IPS DF 4.7 (cell line): ENCODE results near the gene SDK2.
A peak's percentile ranks its signal among the peaks of the same experiment; 100 is the strongest.

ENCODE experiments used
- DNase-seq: peaks from one replicate; pipeline ENCODE4 v3.0.0-alpha.2; 2013; ENCODE audit warnings: low spot score; ENCODE audit errors: extremely low read depth

SDK2 gene

GRCh38 chr17:73349647-73350046 is 294.6 kb downstream of the SDK2 start:
- no peak for DNase-seq

DNA sequence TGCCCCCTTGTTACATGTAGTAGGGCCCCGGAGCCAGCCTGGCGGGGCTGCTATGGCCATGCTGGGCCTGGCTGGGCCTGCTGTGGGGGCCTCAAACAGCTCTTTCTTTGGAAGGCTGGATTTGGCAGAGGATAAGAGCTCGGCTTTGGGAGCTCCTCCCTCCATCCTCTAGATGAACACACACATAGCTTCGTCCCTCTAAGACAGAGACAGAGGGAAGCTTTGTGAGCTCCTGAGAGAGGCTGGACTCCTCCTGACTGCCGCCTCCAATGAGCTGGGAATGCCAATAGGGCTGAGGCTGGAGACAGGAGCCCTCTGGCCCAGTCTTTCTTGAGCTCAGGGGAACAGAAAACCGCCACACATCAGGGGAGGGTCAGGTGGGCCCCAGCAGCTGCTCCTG is 295.1 kb downstream of the SDK2 start:
- DNase-seq = no peak

- no peak for DNase-seq
These were observed 295.5 kb downstream of the SDK2 start for GRCh38 chr17:73348829-73349095.

- no peak for DNase-seq
These were observed 296.0 kb downstream of the SDK2 start for GRCh38 chr17:73348018-73348828.

DNA sequence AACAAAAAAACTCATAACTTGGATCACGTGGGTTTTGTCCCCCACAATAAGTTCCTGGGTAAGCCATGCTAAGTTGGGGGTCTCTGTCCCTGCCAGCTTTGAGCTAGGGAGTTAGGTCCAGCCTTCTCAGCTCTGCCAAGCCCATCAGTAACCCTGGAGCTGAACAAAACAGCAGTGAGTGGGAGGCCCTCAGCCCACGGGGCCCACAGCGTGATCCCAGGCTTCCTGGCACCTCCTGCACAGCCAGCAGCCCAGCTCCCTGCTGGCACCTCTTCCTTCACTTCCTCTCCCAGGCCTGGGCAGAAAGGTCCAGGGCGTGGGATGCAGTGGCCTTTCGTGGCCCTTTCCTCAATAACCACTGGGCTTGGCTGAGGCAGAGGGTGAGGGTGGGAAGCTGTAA is 296.9 kb downstream of the SDK2 start:
- DNase-seq = no peak

DNA sequence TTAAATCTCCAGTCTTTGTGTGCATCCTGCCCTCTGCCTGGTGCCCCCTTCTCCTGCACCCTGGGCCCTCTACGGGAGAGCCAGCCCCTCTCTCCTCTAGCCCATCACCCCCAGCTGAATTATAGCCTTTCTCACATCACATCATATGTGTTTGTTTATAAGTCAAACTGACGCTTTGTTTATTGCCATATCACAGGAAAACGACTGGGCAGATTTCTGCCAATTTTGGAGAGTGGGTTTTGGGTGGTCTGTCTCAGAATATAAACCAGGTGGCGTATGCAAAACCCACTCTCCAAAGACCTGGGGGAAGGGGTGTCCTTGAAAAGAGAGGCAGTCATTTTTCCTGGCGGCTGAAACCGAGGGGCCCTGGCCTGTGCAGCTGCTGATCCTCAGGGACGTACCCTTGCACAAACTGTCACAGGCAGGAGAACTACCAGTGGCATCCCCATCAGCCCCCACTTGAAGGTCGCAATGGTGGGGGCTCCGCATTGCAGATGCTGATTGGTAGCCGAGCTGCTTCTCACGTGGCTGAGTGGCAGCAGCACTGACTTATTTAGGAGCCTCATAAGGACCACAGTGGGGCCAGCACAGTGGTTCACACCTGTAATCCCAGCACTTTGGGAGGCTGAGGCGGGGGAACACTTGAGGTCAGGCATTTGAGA is 297.6 kb downstream of the SDK2 start:
- no peak for DNase-seq

GRCh38 chr17:73343739-73344454 is 300.3 kb downstream of the SDK2 start:
- DNase-seq = no peak

DNA sequence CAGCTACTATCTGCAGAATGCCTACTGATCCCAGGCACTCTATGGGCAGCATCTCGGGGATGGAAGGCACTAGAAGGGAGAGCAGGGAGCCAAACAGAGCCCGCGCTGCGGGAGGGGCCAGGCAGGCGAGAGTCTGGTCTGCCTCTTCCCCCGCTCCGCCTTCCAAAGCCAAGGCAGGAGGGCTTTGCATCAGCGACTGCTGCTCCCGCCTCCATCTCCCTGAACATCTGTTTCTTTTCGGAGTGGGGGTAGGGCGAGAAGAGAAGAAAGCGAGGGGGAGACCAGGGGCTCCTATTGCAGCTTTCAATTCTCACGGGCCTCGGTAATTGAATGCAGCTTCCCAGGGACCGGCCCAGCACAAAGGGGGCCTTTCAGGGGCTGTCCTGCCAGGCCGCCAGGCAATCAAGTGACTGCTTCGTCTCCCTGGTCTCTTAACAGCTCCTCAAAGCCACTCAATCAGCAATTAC is 301.0 kb downstream of the SDK2 start:
- no peak for DNase-seq

DNA sequence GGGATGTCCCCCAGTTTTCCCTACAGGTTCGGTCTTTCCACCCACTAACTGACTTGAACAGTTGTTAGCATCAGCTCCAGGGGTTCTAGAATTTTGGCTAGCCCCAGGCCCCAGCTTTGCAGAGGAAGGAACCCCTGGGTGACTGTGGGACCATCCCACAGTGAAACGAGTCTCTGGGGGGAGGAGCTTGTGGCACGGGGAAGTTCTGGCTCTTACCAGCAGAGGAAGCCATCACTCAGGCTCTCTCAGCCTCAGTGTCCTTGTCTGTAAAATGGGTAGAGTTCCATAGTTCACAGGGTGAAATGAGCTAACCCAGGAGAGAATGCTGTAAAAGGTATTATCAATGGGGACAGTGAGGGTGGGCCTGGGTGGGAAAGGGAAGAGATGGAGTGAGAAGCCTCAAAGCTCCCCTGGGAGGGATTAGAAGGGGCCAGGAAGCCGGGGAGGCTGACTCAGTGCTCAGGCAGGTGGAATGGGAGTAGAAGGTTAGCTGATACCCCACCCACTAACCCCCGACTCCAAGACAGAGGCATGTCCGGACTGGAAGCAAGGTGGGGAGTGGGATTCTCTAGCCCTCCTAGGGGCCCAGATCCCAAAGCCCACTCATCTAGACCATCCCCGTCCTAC is 301.6 kb downstream of the SDK2 start:
- no peak for DNase-seq

GRCh38 chr17:73342050-73342522 is 302.2 kb downstream of the SDK2 start:
- DNase-seq = peak; percentile 62

DNA sequence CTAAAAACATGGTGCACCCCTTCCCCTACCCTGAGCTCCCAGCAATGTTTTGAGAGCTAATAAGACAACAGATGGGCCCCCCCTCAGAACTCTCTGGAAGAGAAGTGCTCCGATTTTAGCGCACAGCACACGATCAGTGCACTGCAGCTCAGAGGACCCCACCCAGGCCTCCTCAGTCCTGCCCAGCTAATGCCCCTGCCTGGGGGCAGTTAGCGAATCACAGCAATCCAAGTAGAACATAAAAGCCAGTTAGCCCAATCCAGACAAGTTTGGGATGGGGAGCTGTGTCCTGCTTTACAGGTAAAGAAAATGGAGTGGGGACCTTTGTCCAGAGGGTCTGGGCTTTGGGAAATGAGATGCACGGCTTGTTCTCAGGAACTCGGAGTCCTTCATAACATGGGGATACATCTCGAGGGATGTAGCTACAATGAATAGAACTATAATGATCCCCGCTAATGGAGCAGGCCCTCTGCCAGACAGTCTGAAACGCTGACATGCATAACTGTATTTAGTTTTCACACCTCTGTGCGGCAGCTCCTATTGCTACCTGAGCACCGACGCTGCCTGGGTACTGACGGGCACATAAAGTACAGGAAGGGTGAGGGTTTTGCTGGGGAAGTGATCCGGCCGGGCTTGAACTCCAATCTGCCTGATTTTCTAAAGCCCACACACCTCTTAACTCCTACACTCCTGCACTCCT is 302.7 kb downstream of the SDK2 start:
- no peak for DNase-seq

DNA sequence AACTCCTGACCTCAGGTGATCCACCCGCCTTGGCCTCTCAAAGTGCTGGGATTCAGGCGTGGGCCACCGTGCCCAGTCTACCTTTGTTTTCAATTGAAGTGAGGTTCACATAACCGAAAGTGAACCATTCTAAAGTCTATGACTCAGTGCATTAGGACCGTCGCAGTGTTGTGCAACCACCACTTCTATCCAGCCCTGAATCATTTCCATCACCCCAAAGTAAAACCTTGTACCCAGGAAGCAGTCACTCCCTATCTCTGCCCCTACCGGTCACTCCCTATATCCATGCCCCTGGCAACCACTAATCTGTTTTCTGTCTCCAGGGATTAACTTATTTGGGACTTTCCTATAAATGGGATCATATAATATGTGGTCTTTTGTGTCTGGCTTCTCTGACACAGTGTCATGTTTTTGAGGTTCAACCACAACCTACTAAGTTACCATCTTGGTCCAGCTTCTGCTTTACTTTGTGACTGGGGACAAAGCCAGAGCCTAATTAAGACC is 304.1 kb downstream of the SDK2 start:
- DNase-seq = no peak

- no peak for DNase-seq
These were observed 305.6 kb downstream of the SDK2 start for GRCh38 chr17:73338566-73339197.

- DNase-seq = no peak
These were observed 306.2 kb downstream of the SDK2 start for GRCh38 chr17:73338050-73338521.

- DNase-seq = no peak
These were observed 306.9 kb downstream of the SDK2 start for GRCh38 chr17:73337330-73337710.

DNA sequence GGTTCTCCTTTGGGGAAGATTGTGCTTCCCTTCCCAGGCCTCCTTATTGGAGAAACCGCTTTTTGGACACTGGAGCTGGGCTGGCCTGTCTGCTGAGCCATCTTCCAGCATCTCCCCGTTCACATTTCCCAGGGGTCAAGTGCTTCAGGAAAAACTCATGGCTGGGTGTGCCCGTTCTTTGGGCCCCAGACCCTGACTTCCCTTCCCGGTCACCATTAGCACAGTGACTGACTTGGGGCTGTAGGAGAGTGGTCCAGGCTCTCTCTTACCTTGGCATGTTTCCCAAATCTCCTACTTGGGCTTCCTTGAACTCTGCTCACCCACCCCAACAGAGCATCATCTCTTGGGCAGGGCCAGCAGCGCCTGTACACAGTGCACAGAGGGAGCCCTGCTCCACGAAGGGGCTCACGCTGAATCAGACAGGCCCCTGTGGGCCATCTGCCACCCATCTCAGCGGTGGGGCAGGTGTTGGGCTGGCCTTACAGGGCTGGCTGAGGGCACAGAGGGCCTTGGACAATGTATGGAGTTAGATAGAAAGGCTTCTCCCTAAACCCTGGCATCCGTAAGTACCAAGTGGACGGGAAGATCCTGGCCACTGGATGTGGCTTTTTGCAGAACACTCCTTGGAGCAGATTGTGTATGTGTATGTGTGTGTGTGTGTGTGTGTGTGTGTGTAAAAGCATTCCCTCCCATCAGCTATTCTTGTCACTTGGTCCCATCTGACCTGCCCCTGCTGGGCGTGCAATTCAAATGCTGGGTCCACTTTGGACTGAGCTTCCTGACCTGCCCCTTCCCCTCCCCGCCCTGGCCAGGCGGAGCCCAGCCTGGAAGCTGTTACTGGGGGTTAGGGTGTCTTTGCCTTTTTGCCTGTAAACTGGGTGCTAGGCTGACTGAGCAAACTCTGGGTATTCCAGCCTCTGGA is 307.6 kb downstream of the SDK2 start:
- DNase-seq = no peak

GRCh38 chr17:73335591-73336407 is 308.4 kb downstream of the SDK2 start:
- no peak for DNase-seq

DNA sequence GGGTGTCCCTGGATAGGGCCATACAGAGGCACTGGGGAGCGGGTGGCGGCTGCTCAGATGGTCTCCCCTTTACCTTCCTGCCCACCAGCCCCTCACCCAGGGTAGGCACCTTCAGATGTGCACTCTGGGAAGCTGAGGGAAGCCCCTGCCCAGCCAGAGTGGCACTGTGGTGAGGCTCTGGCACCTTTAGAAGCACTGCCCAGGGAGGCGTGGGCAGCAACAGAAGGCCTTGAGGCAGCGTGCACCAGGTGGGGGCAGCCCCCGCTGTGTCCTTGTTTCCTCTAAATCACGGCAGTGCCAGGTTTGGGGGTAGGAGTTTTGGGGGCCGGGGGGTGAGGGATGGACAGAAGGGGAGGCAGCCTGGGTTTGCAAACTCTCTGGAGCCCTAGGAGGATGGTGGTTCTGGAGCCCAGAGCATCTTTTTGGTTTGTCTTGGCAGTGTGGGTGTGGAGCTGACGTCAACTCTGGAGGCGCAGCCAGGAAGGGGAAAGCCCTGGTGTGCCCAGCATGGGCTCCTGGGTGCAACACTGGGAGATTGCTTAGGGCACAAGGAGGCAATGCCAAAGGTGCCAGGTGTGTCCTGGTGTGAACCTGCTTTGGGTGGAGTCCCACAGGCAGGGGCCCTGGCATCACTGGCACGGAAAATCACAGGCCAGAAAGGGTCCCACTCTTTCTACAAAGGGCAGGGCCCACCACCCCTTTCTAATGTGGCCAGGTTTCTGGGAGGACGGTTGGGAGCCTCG is 309.3 kb downstream of the SDK2 start:
- no peak for DNase-seq
